ENCODE measurements around the gene CAPN3.

The CAPN3 gene

DNA sequence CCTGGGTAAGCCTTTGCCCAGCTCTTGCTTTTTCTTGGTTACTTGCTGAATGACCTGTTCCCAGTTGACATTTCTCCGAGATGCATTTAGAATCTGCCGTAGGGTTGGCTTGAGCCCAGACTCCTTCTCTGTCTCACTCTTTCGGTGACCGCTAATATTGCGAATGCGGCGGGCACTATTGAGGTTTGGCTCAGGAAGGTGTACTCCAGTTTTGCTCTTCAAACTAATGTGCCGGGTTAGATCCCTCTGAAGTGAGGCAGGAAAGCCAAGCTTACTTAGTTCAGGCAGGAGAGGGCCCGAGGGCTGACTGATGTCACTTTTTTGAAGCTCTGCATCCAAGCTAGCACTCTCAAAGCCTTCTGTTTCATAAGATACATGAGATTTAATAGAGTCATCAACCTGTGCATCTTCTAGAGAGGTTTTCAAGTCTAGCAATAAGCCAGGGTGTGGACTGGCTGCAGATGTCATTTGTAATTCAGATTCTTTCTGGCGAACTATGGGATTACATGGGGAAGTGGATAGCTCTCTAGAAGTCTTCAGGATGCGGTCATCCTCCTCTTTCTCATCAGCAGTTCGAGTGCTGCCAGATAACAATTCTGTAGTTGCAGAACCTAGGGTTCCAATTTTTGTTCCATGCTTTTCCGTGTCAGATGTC lies 90.6 kb downstream of the CAPN3 start:
- no peak overlapping the region for H3K4me3 ChIP-seq
- TF ChIP-seq, protein P1, sequence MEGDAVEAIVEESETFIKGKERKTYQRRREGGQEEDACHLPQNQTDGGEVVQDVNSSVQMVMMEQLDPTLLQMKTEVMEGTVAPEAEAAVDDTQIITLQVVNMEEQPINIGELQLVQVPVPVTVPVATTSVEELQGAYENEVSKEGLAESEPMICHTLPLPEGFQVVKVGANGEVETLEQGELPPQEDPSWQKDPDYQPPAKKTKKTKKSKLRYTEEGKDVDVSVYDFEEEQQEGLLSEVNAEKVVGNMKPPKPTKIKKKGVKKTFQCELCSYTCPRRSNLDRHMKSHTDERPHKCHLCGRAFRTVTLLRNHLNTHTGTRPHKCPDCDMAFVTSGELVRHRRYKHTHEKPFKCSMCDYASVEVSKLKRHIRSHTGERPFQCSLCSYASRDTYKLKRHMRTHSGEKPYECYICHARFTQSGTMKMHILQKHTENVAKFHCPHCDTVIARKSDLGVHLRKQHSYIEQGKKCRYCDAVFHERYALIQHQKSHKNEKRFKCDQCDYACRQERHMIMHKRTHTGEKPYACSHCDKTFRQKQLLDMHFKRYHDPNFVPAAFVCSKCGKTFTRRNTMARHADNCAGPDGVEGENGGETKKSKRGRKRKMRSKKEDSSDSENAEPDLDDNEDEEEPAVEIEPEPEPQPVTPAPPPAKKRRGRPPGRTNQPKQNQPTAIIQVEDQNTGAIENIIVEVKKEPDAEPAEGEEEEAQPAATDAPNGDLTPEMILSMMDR (IDR thresholded peaks at IDR 0.05): no peak
- no peak for DNase-seq (ENCODE audit: low spot score)
- H3K27ac ChIP-seq: no peak overlapping the region

DNA sequence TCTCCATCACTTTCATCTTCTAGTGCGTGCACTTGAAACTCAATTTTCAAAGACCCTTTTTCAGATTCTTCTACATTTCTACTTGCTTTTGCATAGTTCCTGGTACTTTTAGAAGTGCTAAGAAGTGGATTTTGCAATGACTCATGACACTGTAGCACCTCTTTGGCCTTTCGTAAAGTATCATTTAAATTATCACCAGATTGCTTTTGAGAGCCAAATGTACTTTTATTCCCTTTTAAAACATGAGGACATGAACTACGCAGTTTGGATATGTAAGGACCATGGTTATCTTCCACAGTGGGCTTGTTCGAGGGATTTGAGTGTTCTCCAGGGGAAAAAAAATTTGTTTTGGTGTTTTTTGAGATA lies 91.1 kb downstream of the CAPN3 start:
- H3K27ac ChIP-seq: no peak overlapping the region
- TF ChIP-seq, protein P1 (IDR thresholded peaks at IDR 0.05): no peak

DNA sequence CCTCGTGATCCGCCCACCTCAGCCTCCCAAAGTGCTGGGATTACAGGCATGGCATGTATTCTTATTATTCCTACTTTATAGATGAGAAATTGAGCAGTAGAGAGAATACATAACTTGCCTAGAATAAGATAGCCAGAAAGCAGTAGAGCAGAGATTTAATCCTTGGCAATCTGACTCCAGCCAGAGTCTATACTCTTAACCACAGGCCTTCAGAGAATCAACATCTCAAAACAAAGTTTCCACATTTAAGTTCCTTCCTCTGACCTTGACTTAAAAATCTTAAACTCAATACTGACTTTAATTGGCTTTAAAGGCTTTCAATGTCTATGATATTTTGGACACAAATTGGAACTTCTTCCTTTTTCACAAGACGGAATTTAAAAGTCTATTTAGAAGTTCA lies 94.5 kb downstream of the CAPN3 start:
- Histone ChIP-seq H3K4me3 (no peak overlapping the region), H3K27ac (no peak overlapping the region)
- DNase-seq (ENCODE audit: low spot score): no peak
- TF ChIP-seq, protein P1 (IDR thresholded peaks at IDR 0.05): no peak

More for the DNA sequence above, 91.1 kb downstream of the CAPN3 start:
- no peak for DNase-seq (ENCODE audit: low spot score)
- H3K4me3 ChIP-seq: no peak overlapping the region

DNA sequence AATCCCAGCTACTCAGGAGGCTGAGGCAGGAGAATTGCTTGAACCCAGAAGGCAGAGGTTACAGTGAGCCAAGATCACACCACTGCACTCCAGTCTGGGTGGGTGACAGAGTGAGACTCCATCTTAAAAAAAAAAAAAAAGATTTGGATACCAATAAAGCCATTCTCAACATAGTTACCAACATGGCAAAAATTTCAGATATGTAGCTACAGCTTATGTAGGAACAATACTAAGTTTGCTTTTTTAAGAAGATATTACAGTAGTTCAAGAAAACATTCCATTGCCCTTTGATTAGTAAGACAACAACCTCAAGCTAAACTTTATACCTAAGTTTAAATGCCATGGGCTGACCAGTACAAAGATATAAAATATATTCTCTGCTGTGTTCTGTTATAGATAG lies 97.2 kb downstream of the CAPN3 start:
- TF ChIP-seq, protein P1 (IDR thresholded peaks at IDR 0.05): no peak
- no peak for DNase-seq (ENCODE audit: low spot score)
- H3K4me3 ChIP-seq: peak overlapping the region; percentile 63
- peak overlapping the region; percentile 83 to 89 for H3K27ac ChIP-seq

DNA sequence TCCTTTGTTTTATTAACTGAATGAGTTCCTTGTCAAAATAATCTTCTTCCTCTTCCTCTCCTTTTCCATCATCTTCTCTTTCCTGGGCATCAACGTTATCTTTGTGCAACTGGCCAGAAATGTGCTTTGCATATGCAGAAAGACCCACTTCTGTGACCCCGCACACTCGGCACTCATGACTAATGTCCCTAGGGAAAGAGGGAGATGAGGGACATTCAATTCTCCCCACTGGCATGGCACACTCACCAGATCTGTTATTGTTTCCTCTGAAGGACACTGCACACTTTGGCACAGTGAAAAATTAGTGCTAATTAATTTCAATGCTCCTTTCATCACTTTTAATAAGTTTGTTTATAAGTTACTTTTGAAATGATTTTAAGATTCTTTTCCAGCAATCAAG lies 97.7 kb downstream of the CAPN3 start:
- H3K4me3 ChIP-seq: peak overlapping the region; percentile 63
- TF ChIP-seq, protein P1 (IDR thresholded peaks at IDR 0.05): no peak
- no peak for DNase-seq (ENCODE audit: low spot score)
- peak overlapping the region; percentile 83 to 89 for H3K27ac ChIP-seq

DNA sequence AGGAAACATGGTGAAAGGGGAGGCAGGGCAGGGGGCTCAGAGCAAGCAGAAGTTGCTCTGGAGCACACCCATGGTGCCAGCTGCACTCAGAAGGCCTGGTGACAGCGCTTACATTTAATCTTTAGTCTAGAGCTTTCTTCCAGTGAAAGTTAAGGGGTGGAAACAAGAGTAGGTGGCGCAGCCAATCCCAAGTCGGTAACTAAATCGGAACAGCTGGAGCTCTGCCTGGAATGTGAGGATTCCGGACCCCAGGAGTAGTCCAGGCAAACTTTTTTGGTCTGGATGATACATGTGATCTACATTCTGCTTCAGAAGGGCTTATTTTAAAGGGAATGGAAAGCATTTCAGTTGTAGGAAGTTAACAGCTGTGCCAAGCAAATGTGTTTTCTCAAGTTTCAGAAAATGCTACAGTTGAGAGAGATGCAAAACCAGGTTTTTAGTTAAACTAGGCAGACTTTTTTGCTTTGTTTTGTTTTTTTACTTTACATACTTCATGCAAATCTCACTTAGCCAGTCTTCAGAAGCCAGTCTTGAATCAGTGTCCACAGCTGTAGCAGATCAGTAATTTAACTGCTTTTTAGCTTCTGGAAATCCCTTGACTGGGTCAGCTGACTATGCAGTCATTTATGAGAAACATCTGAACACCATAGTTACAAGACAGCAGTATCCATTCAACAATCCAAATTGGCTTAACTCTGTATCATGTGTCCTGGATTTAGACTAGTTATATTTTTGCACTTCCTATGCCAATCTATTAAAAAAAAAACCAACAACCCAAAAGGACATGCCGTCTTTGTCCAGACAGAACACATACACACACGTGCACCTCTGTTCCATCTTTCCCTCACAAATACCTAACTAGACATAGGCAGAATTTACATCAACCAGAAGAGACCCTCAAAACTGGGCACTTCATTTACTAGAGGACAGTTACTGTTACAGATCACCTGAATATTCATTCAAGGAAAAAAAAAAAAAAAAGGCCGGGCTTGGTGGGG lies 98.4 kb downstream of the CAPN3 start:
- H3K27ac ChIP-seq: peak overlapping the region; percentile 83 to 89
- peak overlapping the region; percentile 63 for H3K4me3 ChIP-seq
- peak; percentile 86 for DNase-seq (ENCODE audit: low spot score)
- TF ChIP-seq, protein P1 (IDR thresholded peaks at IDR 0.05): no peak
